Globus pallidus (tissue), 1 donor: ENCODE measurements around the gene OMA1.
"Not testable (repeated sequence)": the region's sequence is repeated elsewhere in the genome, so short reads cannot be mapped to it uniquely, and the experiment has no call there.

Experiments
- DNase-seq: peaks from one replicate; pipeline ENCODE4 v3.0.0-alpha.2; 2015; ENCODE audit warnings: low spot score

The OMA1 gene

GRCh38 chr1:58546520-58547308 is at the start of gene OMA1:
Gene OMA1 (minus strand): TSS chr1:58546726. CDS start chr1:58539294, 7,432 bp downstream.
- peak; percentile 94 for DNase-seq

- DNase-seq, result no peak
Measured at GRCh38 chr1:58594546-58594945, 48.0 kb upstream of the OMA1 start.

- DNase-seq, result no peak
Measured at GRCh38 chr1:58592522-58593134, 46.1 kb upstream of the OMA1 start.

GRCh38 chr1:58591806-58592205 is 45.3 kb upstream of the OMA1 start:
- no peak for DNase-seq

DNA sequence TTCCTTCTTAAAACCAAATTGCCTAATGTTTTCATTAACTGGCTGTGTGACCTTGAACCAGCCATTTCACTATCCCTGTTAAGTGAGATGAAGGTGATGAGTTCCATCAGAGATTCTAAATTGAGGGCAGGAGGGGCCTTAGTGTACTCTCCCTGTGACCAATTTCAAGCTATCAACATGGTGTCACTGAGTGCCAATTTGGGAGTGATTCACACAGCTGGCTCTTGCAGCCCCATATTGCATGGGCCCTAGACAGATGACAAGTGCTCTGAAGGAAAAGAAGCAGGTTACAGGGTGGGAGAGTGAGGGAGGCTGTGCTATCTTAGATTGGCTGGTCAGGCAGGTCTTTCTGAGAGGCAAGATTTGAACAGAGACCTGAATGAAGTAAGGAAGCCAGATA is 43.5 kb upstream of the OMA1 start:
- DNase-seq, result no peak

DNA sequence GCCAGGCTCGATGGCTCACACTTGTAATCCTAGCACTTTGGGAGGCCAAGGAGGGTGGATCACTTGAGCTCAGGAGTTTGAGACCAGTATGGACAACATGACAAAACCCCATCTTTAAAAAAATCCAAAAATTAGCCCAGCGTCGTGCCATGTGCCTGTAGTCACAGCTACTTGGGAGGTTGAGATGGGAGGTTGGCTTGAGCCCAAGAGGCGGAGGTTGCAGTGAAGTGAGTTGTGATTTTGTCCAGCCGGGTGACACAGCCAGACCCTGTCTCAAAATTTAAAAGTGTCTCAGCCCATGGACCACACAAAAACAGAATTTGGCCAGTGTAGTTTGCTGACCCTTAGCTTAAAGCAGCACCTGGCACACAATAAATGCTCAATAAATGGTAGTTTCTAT is 41.9 kb upstream of the OMA1 start:
- DNase-seq, result no peak

- DNase-seq, result no peak
Measured at GRCh38 chr1:58587667-58588066, 41.1 kb upstream of the OMA1 start.

- no peak for DNase-seq
Measured at GRCh38 chr1:58586271-58586670, 39.7 kb upstream of the OMA1 start.

DNA sequence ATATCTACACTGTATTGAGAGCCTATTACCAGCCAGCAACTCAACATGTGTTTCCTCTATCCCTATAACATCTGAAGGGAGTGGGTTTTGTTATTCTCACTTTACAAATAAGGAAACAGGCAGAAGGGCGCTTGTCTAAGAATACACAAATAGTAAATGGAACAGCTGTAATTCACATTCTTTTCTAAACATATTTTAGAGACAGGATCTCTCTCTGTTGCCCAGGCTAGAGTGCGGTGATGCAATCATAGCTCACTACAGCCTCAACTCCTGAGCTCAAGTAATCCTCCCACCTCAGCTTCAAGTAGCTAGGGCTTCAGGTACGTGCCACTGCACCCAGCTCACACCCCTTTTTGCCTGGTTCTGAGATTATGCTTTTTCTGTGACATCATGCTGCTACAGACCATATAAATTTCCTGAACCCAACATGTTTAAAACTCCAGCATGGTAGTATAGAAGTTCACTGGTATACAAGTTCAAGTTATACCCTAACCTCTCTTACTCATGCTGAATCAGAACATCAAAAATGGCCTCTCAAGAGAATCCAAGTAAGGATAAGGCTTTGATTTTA is 39.1 kb upstream of the OMA1 start:
- DNase-seq, result no peak

- no peak for DNase-seq
Measured at GRCh38 chr1:58585166-58585565, 38.6 kb upstream of the OMA1 start.

DNA sequence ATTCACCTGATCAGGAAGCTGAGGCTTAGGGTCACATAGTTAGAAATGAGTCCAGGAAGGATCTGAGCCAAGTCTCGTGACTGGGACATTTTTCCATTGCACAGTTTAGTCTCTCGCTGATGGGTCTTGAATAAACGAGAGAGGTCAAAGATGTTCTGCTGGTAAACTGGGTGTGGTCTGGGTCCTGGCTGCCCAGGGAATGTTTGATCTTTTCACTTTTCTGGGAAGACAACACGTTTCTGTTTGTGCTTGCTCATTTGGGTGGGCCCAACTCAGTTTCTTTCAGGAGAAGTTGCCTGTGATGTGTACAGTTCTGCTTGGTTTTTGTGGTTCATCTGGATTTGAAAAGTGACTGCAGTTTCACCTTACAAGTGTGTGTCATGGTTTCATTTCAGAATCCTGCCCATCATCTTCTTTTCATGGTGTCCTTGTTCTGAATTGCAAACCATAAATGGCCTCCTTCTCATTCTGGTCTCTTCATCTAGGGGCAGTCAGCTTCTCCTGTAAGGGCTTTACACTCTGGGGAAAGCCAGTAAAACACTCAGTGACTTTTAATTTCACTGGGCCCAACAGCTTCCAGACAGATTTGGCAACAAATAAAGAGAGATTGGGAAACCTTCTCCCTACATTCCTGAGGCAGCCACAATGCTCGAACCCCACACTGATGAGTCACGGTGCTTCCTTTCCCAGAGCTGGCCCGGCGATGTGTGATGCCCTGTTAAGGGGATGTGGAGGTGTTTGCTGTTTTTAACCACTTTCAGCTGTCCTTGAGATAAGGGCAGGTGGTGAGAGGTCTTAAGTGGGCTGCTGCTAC is 37.8 kb upstream of the OMA1 start:
- no peak for DNase-seq

GRCh38 chr1:58583496-58583895 is 37.0 kb upstream of the OMA1 start:
- no peak for DNase-seq

- not testable (repeated sequence) for DNase-seq
Measured at GRCh38 chr1:58582143-58582542, 35.6 kb upstream of the OMA1 start.

GRCh38 chr1:58581641-58582040 is 35.1 kb upstream of the OMA1 start:
- DNase-seq, result no peak

DNA sequence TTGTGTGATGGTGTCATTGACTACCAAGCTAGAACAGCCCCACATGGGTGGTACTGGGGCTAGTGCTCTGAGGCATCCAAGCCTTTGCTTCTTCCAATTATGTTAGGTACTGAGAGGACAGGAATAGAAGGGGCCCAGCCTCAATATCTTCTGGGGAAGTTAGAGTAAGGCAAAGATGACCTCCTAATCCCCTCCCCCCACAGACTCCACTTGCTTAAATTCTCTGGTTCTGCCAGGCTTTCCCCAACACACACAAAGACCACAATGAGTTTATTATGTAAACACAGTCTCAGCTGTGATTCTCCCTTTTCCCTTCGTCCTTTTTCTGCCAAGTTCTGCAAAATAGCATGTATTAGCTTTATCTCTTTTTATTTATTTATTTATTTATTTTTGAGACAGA is 33.7 kb upstream of the OMA1 start:
- DNase-seq, result peak; percentile 88

- DNase-seq, result no peak
Measured at GRCh38 chr1:58577654-58578030, 31.1 kb upstream of the OMA1 start.

GRCh38 chr1:58576727-58577653 is 30.5 kb upstream of the OMA1 start, which contains the start of gene TACSTD2:
Gene TACSTD2 (minus strand): TSS chr1:58577252. CDS start chr1:58577156, 96 bp downstream.
- no peak for DNase-seq

GRCh38 chr1:58576325-58576726 is 29.8 kb upstream of the OMA1 start:
- no peak for DNase-seq

DNA sequence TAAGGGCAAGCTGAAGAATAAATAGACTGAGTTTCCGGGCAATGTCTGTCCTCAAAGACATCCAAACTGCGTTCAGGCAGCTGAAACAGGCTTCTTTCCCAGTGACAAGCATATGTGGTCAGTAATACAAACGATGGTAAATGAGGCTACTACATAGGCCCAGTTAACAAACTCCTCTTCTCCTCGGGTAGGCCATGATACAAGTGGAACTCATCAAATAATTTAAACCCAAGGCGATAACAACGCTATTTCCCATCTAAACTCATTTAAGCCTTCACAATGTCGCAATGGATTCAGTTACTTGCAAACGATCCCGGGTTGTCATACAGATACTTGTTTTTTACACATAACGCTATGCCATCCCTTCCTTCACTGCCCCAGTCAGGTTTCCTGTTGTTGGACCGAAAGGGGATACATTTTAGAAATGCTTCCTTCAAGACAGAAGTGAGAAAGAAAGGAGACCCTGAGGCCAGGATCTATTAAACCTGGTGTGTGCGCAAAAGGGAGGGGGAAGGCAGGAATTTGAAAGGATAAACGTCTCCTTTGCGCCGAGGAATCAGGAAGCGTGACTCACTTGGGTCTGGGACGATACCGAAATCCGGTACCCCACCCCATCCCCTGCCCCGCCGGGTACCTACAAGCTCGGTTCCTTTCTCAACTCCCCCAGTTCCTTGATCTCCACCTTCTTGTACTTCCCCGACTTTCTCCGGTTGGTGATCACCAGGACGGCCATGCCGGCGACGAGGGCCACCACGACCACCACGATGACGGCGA is 29.2 kb upstream of the OMA1 start:
- no peak for DNase-seq

DNA sequence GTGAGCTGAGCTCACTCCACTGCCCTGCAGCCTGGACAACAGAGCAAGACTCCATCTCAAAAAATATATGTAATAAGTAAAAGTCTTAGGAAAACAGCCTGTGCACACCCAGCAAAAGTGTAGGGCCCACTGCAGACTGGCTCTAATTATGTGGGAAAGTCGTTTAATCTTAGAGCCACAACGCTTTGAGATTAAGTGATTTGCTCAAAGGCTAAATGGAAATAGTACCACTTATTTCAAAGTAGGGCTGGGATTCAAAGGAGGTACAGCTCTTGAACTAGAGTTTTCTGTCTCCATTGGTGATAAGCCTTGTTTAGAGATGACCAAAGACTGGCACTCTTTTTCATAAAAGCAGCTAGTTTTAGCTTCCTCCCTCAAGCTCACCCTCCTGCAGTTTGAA is 28.3 kb upstream of the OMA1 start:
- no peak for DNase-seq
